ENCODE measurements around the gene CTNNA2.

DNA sequence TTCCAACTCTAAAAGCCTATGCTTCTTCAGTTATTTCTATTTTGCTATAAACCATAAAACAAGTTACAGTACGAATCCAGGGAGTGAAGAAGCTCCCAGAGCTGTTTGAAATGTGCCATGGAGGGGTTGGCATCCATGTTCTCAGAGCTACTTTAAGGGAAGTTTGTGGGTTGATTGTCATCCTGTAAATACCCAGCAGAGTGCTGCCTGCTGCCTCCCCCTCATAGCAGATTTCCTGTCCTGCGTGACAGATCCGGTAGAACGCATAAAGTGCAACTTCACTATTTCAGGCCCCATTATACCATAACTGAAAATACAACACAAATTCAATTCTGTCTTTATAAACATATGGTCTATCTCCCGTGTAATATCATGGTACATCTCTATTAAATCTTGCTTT is 114.4 kb downstream of the CTNNA2 start:
- TF ChIP-seq, protein P1, sequence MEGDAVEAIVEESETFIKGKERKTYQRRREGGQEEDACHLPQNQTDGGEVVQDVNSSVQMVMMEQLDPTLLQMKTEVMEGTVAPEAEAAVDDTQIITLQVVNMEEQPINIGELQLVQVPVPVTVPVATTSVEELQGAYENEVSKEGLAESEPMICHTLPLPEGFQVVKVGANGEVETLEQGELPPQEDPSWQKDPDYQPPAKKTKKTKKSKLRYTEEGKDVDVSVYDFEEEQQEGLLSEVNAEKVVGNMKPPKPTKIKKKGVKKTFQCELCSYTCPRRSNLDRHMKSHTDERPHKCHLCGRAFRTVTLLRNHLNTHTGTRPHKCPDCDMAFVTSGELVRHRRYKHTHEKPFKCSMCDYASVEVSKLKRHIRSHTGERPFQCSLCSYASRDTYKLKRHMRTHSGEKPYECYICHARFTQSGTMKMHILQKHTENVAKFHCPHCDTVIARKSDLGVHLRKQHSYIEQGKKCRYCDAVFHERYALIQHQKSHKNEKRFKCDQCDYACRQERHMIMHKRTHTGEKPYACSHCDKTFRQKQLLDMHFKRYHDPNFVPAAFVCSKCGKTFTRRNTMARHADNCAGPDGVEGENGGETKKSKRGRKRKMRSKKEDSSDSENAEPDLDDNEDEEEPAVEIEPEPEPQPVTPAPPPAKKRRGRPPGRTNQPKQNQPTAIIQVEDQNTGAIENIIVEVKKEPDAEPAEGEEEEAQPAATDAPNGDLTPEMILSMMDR (IDR thresholded peaks at IDR 0.05), result no peak
- TF ChIP-seq POLR2A (IDR thresholded peaks at IDR 0.05), result no peak
